A549 (cell line): ENCODE measurements around the gene ALDH1L1. TPM values are rescaled to one million over a fixed set of nuclear protein-coding genes. Genes with fewer than 3 reads are reported as not detected.

ENCODE experiments used
- ATAC-seq, 2 experiments: fragments of 200-7000 bp in 1 of 2; fragments of >200 bp in 1 of 2; cut with Nextera tagmentation in 1 of 2; cut with Tn5 transposase in 1 of 2; 3 replicates each; pipeline versions ENCODE4 v1.8.0 to v1.9.1; 2018 to 2020; ENCODE audit warnings: mild to moderate bottlenecking in 1 of 2, moderate library complexity in 1 of 2
- CTCF ChIA-PET: fragments of 300-600 bp; sonication (Branson Sonifier 250); formaldehyde crosslinking; extraction: SDS; loops from one replicate; lab custom pipeline; 2021; ENCODE audit warnings: antibody characterized with exemption, inconsistent platforms; lab: Yijun Ruan, JAX
- POLR2A ChIA-PET: fragments of 350-600 bp; formaldehyde crosslinking; extraction: SDS; loops from one replicate; lab custom pipeline; 2021; ENCODE audit warnings: antibody characterized with exemption, inconsistent platforms; lab: Yijun Ruan, JAX
- DNase-seq, 2 experiments: peaks; one replicate each; pipeline versions ENCODE4 v3.0.0 to v3.0.0-alpha.2; 2011 to 2016; ENCODE audit warnings: low read depth in 1 of 2, low spot score in 1 of 2
- FAIRE-seq: peaks from 2 replicates; lab custom pipeline; 2011; peaks lifted over from hg19 to GRCh38; lab: Jason Lieb, UNC
- H3K27ac ChIP-seq, 2 experiments: fragments of >200 bp; sonication (Bioruptor Twin); formaldehyde crosslinking; 3 replicates each; pipeline ENCODE4 v1.5.1; 2016 to 2017
- H3K4me1 ChIP-seq: fragments of >200 bp; sonication (Bioruptor Twin); formaldehyde crosslinking; 3 replicates; pipeline ENCODE4 v1.6.1; 2016
- H3K4me2 ChIP-seq: fragments of >200 bp; sonication (Bioruptor Twin); formaldehyde crosslinking; 3 replicates; pipeline ENCODE4 v1.6.1; 2016
- H3K4me3 ChIP-seq: fragments of >200 bp; sonication (Bioruptor Twin); formaldehyde crosslinking; 3 replicates; pipeline ENCODE4 v1.5.1; 2016
- H3K9me3 ChIP-seq: fragments of >200 bp; sonication (Bioruptor Twin); formaldehyde crosslinking; 3 replicates; pipeline ENCODE4 v1.6.1; 2016
- BCL3 ChIP-seq: fragments of >200 bp; sonication (Bioruptor Twin); formaldehyde crosslinking; IDR thresholded peaks from 3 replicates; pipeline ENCODE4 v1.6.1; 2016
- CBX2 ChIP-seq: fragments of 200-600 bp; sonication (generic); IDR thresholded peaks from 2 replicates; pipeline ENCODE4 v1.6.1; 2016; ENCODE audit warnings: low read depth, mild to moderate bottlenecking, borderline replicate concordance
- EHMT2 ChIP-seq: fragments of 200-600 bp; sonication (generic); IDR thresholded peaks from 2 replicates; pipeline ENCODE4 v1.6.1; 2016; ENCODE audit warnings: antibody characterized with exemption, low read depth, mild to moderate bottlenecking, moderate library complexity
- FOSB ChIP-seq: fragments of 250-450 bp; sonication (Bioruptor Pico); IDR thresholded peaks from 2 replicates; pipeline ENCODE4 v1.5.0; 2020; ENCODE audit warnings: mild to moderate bottlenecking, moderate library complexity
- HEYL ChIP-seq: fragments of 250-450 bp; sonication (Bioruptor Pico); IDR thresholded peaks from 2 replicates; pipeline ENCODE4 v1.8.0; 2021; ENCODE audit warnings: mild to moderate bottlenecking, moderate library complexity
- HMGXB4 ChIP-seq: fragments of 250-450 bp; sonication (Bioruptor Pico); IDR thresholded peaks from 2 replicates; pipeline ENCODE4 v1.5.0; 2021; ENCODE audit warnings: mild to moderate bottlenecking, moderate library complexity, borderline replicate concordance
- JUNB ChIP-seq: fragments of >200 bp; sonication (Bioruptor Twin); formaldehyde crosslinking; IDR thresholded peaks from 2 replicates; pipeline ENCODE4 v1.6.1; 2016
- MAZ ChIP-seq: fragments of 150-350 bp; IDR thresholded peaks from 2 replicates; pipeline ENCODE4 v1.6.1; 2014; ENCODE audit warnings: antibody characterized with exemption, low read depth, low read length, borderline replicate concordance
- MYC ChIP-seq: IDR thresholded peaks from 2 replicates; pipeline ENCODE4 v1.6.1; 2012; ENCODE audit warnings: mild to moderate bottlenecking, inconsistent platforms, low read length, improper control_type of control experiment, borderline replicate concordance
- NFE2L2 ChIP-seq: fragments of 150-350 bp; conservative IDR thresholded peaks from 2 replicates; pipeline ENCODE4 v1.6.1; 2014; ENCODE audit warnings: low read length
- PHF8 ChIP-seq: fragments of 200-600 bp; sonication (generic); IDR thresholded peaks from 2 replicates; pipeline ENCODE4 v1.6.1; 2016; ENCODE audit warnings: low read depth, mild to moderate bottlenecking, antibody characterized with exemption, moderate library complexity, borderline replicate concordance
- POLR2A ChIP-seq: IDR thresholded peaks from 2 replicates; pipeline ENCODE4 v1.6.1; 2012; ENCODE audit warnings: mild to moderate bottlenecking, low read length
- POLR2AphosphoS2 ChIP-seq: conservative IDR thresholded peaks from 2 replicates; pipeline ENCODE4 v1.6.1; 2012; ENCODE audit warnings: low read length, improper control_type of control experiment, inconsistent platforms
- RCOR1 ChIP-seq: fragments of 150-350 bp; IDR thresholded peaks from 2 replicates; pipeline ENCODE4 v1.6.1; 2014; ENCODE audit warnings: antibody characterized with exemption, low read length, low read depth
- REST ChIP-seq: fragments of 200-600 bp; sonication (generic); IDR thresholded peaks from 2 replicates; pipeline ENCODE4 v1.6.1; 2016; ENCODE audit warnings: antibody characterized with exemption, mild to moderate bottlenecking, moderate library complexity
- RFX5 ChIP-seq: fragments of 450-650 bp; IDR thresholded peaks from 2 replicates; pipeline ENCODE4 v1.7.1; 2014; ENCODE audit warnings: antibody characterized with exemption, mild to moderate bottlenecking, moderate library complexity
- RNF2 ChIP-seq: fragments of 200-600 bp; sonication (generic); IDR thresholded peaks from 2 replicates; pipeline ENCODE4 v1.6.1; 2016; ENCODE audit warnings: low read depth, mild to moderate bottlenecking, antibody characterized with exemption, moderate library complexity, borderline replicate concordance
- SMC3 ChIP-seq: fragments of >200 bp; sonication (Bioruptor Twin); formaldehyde crosslinking; IDR thresholded peaks from 3 replicates; pipeline ENCODE4 v1.6.1; 2018; ENCODE audit warnings: inconsistent platforms
- TP53 ChIP-seq: fragments of 250-450 bp; sonication (Bioruptor Pico); IDR thresholded peaks from 2 replicates; pipeline ENCODE4 v1.5.0; 2021; ENCODE audit warnings: mild to moderate bottlenecking, moderate library complexity
- ZFP36 ChIP-seq: fragments of 450-650 bp; IDR thresholded peaks from 2 replicates; pipeline ENCODE4 v1.6.1; 2014; ENCODE audit warnings: borderline replicate concordance; ENCODE audit not compliant: partially characterized antibody
- ZNF302 ChIP-seq: fragments of 250-450 bp; sonication (Bioruptor Pico); IDR thresholded peaks from 2 replicates; pipeline ENCODE4 v1.9.0; 2021; ENCODE audit warnings: inconsistent platforms, mild to moderate bottlenecking, moderate library complexity
- ZSCAN20 ChIP-seq: fragments of 250-450 bp; sonication (Bioruptor Pico); IDR thresholded peaks from 2 replicates; pipeline ENCODE4 v1.8.0; 2022; ENCODE audit warnings: mild to moderate bottlenecking, moderate library complexity
- WGBS: methylation state at CpG from one replicate; pipeline ENCODE4 v1.1.6; 2017; ENCODE audit errors: missing lambda C conversion rate; 5-methylcytosine and 5-hydroxymethylcytosine counted together
- polyA plus RNA-seq, 4 experiments: library from polyadenylated mRNA; depleted of rRNA in 3 of 4; stranded (reverse); fragments of >200 nt; fragmentation: RNase III in 1 of 4; extraction: RNeasy Plus Mini Kit Qiagen cat#74134 plus additional on column Dnase treatment in 1 of 4; gene quantifications; 2 replicates in 3 of 4; 3 replicates in 1 of 4; pipeline ENCODE4 v1.2.3, GENCODE V29; 2011 to 2017

ALDH1L1 gene
- polyA plus RNA-seq, 2 of the 4 experiments (the other 2 are of a cell fraction): 0.14 to 0.18 TPM

GRCh38 chr3:126135406-126136076, 44.8 kb downstream of the ALDH1L1 start (continued):
- no peak for TF ChIP-seq MAZ
- no peak for TF ChIP-seq CBX2

GRCh38 chr3:126135071-126135405, 45.3 kb downstream of the ALDH1L1 start:
- ATAC-seq: no peak
- H3K4me1 ChIP-seq: no peaks in the 10 kb centered on the region
- 71% methylated on average over 3 of the region's 3 CpGs for WGBS
- TF ChIP-seq TP53 (CRISPR knock-in tag): no peak
- TF ChIP-seq BCL3: no peak
- TF ChIP-seq NFE2L2: no peak
- TF ChIP-seq SMC3: no peak
- TF ChIP-seq HEYL (CRISPR knock-in tag): no peak
- TF ChIP-seq HMGXB4: no peak
- TF ChIP-seq RFX5: no peak
- TF ChIP-seq ZNF302 (CRISPR knock-in tag): no peak
- no peak for TF ChIP-seq REST
- TF ChIP-seq POLR2A: no peak
- TF ChIP-seq RNF2: no peak
- TF ChIP-seq JUNB: no peak
- no peak for TF ChIP-seq ZFP36
- no peak for TF ChIP-seq MYC
- TF ChIP-seq PHF8: no peak
- no peak for TF ChIP-seq POLR2AphosphoS2
- TF ChIP-seq FOSB (CRISPR knock-in tag): no peak
- TF ChIP-seq ZSCAN20: no peak
- TF ChIP-seq EHMT2: no peak
- TF ChIP-seq RCOR1: no peak
- TF ChIP-seq, all 56 proteins: peak for 0
- FAIRE-seq (no peak), DNase-seq (no peak)
- H3K27ac ChIP-seq: no peak overlapping the region
- CTCF ChIA-PET: interaction anchor here (0.6 to 6.8 kb wide), 24 partner anchors 11 to 313 kb away, joined by 3 to 110 read pairs (median 6); partner anchors contain the start of gene CFAP100
- POLR2A ChIA-PET: interaction anchor here (1.5 kb wide), 1 partner anchor 78 kb away, joined by 3 read pairs; no protein-coding TSS in a partner anchor
- no peaks in the 10 kb centered on the region for H3K9me3 ChIP-seq
- H3K4me2 ChIP-seq: no peak overlapping the region
- no peak overlapping the region for H3K4me3 ChIP-seq
